Breast epithelium (tissue), 3 donors: ENCODE measurements around the gene CIAPIN1.

Experiments
- POLR2A ChIP-seq: fragments of 450-650 bp; IDR thresholded peaks from one replicate; pipeline ENCODE4 v1.6.1; 2016; ENCODE audit warnings: antibody characterized with exemption, mild to moderate bottlenecking, moderate library complexity
- POLR2AphosphoS5 ChIP-seq, 3 donors: sonication (generic); formaldehyde crosslinking; IDR thresholded peaks; one replicate each; pipeline ENCODE4 v1.6.1; 2017; ENCODE audit warnings: antibody characterized with exemption in 3 of 3
- TF ChIP-seq, protein P1 (sequence below), 3 donors: fragments of 450-650 bp; IDR thresholded peaks; one replicate each; pipeline ENCODE4 v1.5.1; 2016 to 2017; ENCODE audit warnings: antibody characterized with exemption in 3 of 3, mild to moderate bottlenecking in 3 of 3, moderate library complexity in 3 of 3

- TF ChIP-seq, protein P1, sequence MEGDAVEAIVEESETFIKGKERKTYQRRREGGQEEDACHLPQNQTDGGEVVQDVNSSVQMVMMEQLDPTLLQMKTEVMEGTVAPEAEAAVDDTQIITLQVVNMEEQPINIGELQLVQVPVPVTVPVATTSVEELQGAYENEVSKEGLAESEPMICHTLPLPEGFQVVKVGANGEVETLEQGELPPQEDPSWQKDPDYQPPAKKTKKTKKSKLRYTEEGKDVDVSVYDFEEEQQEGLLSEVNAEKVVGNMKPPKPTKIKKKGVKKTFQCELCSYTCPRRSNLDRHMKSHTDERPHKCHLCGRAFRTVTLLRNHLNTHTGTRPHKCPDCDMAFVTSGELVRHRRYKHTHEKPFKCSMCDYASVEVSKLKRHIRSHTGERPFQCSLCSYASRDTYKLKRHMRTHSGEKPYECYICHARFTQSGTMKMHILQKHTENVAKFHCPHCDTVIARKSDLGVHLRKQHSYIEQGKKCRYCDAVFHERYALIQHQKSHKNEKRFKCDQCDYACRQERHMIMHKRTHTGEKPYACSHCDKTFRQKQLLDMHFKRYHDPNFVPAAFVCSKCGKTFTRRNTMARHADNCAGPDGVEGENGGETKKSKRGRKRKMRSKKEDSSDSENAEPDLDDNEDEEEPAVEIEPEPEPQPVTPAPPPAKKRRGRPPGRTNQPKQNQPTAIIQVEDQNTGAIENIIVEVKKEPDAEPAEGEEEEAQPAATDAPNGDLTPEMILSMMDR (IDR thresholded peaks at IDR 0.05) = no peak
- TF ChIP-seq POLR2AphosphoS5 (IDR thresholded peaks at IDR 0.05) (no peak), POLR2A (no peak)
These were observed 24.0 kb downstream of the CIAPIN1 start for GRCh38 chr16:57423152-57423551.
